ENCODE measurements around the gene OBSCN.

Gene OBSCN

DNA sequence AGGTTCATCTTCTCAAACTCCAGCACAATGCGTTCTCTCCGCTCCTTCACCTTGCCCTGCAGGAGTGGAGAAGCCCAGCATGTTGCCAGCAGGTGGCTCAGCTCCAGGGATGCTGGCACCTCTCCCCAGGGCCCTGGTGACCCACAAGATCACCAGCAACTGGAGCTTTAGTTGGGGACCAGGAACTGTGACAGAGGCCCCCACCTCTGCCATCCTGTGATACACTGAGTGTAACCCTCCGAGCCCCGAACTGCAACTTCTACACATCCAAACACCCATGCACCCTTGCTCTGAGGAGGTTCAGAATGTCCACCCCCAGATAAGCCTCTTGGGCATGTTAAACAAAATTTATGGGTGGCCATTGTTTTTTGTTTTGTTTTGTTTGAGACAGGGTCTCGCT is 203.3 kb downstream of the OBSCN start:
- no peak for TF ChIP-seq CTCF (conservative IDR thresholded peaks at IDR 0.05; ENCODE audit: low read depth)
- ChIA-PET POLR2A (ENCODE audit: low non-redundant PET) (no interaction called here), CTCF (interaction anchor here (0.6 kb wide), 2 partner anchors 37 to 47 kb away, joined by 3 to 4 read pairs; no protein-coding TSS in a partner anchor)
- no peak overlapping the region for H3K27ac ChIP-seq
- DNase-seq (ENCODE audit: low spot score): no peak

DNA sequence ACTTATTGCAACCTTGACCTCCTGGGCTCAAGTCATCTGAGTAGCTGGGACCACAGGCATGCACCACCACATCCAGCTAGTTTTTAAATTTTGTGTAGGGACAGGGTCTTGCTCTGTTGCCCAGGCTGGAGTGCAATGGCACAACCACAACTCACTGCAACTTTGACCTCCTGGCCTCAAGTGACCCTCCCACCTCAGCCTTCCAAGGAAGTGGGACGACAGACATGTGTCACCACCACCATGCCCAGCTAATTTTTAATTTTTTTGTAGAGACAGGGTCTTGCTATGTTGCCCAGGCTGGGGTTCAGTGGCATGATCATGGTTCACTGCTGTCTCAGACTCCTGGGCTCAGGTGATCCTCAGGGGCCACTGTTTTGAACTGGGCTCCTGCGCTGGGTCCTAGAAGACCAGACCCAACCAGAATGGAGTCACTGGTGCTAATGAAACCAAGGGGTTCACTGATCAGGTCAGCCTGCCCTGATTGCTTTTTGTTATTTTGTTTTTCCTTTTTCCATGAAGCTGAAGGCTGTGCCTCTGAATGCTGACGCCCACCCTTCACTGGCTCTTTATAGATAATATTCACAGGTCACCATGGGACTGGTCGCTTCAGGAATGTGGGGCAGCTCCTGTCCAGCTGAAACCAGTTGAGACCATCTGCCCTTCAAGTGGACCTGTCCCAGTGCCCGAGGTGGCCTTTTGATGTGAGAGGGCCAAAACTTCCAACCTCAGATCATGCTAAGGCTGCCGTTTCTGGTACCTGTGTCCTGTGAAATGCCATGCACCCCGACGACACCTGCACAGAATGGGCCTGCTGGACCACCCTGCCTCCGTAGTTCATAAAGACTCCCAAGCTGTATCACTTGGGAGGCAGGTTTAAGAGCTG is 203.9 kb downstream of the OBSCN start:
- ChIA-PET CTCF (interaction anchor here (0.6 kb wide), 1 partner anchor 47 kb away, joined by 3 read pairs; no protein-coding TSS in a partner anchor), POLR2A (ENCODE audit: low non-redundant PET) (no interaction called here)
- H3K27ac ChIP-seq: no peak overlapping the region
- no peak for DNase-seq (ENCODE audit: low spot score)
- no peak for TF ChIP-seq CTCF (conservative IDR thresholded peaks at IDR 0.05; ENCODE audit: low read depth)

DNA sequence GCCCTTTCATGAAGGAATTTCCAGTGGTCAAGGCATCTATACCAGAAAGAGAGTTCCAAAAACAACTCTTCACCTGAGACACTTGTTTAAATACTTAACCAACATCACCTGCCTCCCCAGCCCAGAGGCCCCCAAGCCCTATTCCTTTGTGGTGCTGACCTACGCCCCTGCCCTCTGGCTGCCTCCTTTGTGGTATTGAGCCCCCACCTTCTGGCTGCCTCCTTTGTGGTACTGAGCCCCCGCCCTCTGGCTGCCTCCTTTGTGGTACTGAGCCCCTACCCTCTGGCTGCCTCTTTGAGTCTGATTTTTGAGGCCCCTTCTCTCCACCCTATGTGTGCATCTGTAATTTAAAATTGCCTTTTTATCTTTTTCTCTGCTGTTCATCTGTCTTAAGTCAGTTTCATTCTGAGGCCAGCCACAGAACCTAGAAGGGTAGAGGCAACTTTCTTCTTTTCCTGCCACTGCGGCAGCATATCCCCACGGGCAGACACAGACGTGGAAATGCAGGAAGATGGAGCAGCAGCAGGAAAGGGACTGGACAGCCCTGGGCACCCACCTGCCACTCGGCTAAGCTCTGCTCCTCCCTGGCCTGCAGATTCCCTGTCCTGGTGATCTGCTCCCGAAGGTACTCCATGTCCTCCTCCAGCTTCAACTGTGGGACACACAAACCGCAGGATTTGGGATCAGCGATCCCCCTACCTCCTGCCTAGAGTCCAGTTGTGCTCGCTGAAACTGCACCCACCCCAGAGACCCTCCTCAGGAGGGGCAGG is 205.6 kb downstream of the OBSCN start:
- DNase-seq (ENCODE audit: low spot score): no peak
- TF ChIP-seq CTCF (conservative IDR thresholded peaks at IDR 0.05; ENCODE audit: low read depth): no peak
- ChIA-PET POLR2A (ENCODE audit: low non-redundant PET) (interaction anchor here (0.6 kb wide), 1 partner anchor 200 kb away, joined by 4 read pairs; no protein-coding TSS in a partner anchor), CTCF (no interaction called here)
- no peak overlapping the region for H3K27ac ChIP-seq

DNA sequence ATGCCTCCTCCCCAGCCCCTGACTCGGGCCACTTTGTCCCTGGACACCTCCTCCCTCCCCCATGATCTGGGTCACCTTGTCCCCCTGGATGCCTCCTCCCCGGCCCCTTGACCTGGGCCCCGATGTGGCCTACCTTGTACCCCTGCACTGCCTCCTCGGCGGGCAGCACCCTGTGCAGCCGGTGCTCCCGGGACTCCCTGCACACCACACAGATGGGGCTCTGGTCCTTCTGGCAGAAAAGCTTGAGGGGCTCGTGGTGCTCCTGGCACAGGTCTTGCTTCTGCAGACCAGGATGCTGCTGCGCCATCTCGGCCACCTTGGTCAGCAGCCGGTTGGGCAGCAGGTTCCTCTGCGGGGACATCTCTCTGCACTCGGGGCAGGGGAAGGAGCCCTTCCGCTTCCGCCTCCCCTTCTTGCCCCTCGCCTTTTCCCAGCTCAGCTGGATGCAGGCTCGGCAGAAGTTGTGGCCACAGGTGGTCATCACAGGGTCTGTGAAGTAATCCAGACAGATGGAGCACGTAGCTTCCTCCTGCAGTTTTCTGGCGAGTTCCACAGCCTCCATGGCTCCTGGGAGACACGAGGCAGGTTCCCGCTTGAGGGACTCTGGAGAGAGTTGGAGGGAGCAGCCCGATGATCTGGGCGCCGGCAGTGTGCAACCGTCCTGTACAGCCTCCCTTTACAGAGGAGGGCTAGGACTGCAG is 206.8 kb downstream of the OBSCN start:
- CTCF ChIA-PET: no interaction called here
- DNase-seq (ENCODE audit: low spot score): no peak
- TF ChIP-seq CTCF (conservative IDR thresholded peaks at IDR 0.05; ENCODE audit: low read depth): no peak
- POLR2A ChIA-PET (ENCODE audit: low non-redundant PET): no interaction called here
- H3K27ac ChIP-seq: no peak overlapping the region

DNA sequence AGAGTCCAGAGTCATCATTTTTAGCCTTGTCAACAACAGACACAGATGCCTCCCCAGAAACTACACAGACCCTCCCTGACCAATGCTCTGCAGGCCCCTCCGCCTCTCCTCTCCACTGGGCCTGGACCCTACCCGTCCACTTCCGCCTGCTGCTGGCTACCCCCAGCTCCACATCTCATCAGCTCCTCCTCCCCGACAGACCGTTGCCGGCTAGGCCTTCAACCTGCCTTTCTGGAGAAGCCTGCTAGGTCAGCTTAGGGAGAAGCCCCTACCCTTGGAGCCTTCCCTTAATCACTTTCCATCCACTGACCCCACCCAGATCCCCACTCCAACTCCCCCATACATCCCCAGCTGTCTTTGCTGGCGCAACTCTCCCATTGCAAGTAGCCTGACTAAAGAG is 207.4 kb downstream of the OBSCN start:
- ChIA-PET POLR2A (ENCODE audit: low non-redundant PET) (no interaction called here), CTCF (no interaction called here)
- DNase-seq (ENCODE audit: low spot score): no peak
- H3K27ac ChIP-seq: no peak overlapping the region
- TF ChIP-seq CTCF (conservative IDR thresholded peaks at IDR 0.05; ENCODE audit: low read depth): no peak

DNA sequence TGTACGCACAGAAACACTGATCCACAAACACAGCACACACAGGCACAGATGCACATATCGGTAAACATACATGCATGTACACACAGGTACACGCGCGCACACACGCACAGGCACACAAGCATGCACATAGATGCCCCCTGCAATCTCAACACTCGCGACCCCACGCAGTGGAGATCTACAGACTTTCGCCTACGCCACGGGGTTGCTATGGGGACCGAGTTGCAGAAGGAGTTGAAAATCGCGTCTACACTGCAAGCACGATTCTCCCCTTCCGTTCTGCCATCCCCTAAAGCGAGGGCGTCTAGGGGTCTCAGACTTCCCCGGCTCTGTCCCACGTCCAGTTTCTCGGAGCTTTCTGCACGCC is 208.0 kb downstream of the OBSCN start:
- no peak overlapping the region for H3K27ac ChIP-seq
- DNase-seq (ENCODE audit: low spot score): no peak
- POLR2A ChIA-PET (ENCODE audit: low non-redundant PET): no interaction called here
- CTCF ChIA-PET: no interaction called here
- no peak for TF ChIP-seq CTCF (conservative IDR thresholded peaks at IDR 0.05; ENCODE audit: low read depth)
